Ishikawa (cell line): Measurements from ENCODE around the gene ISM2.

Experiments
- CEBPB ChIP-seq: IDR thresholded peaks from 2 replicates; pipeline ENCODE4 v1.6.1; 2012
- CREB1 ChIP-seq: IDR thresholded peaks from 2 replicates; pipeline ENCODE4 v1.6.1; 2012; ENCODE audit warnings: low read depth
- EGR1 ChIP-seq: IDR thresholded peaks from 2 replicates; pipeline ENCODE4 v1.6.1; 2012
- EP300 ChIP-seq: IDR thresholded peaks from 2 replicates; pipeline ENCODE4 v1.6.1; 2012; ENCODE audit warnings: borderline replicate concordance
- MAX ChIP-seq: IDR thresholded peaks from 2 replicates; pipeline ENCODE4 v1.6.1; 2012
- NFIC ChIP-seq: IDR thresholded peaks from 2 replicates; pipeline ENCODE4 v1.6.1; 2012
- RAD21 ChIP-seq: IDR thresholded peaks from 2 replicates; pipeline ENCODE4 v1.6.1; 2012; ENCODE audit warnings: low read depth
- REST ChIP-seq: IDR thresholded peaks from 2 replicates; pipeline ENCODE4 v1.6.1; 2012; ENCODE audit warnings: low read depth, mild to moderate bottlenecking
- TAF1 ChIP-seq: IDR thresholded peaks from 2 replicates; pipeline ENCODE4 v1.6.1; 2012; ENCODE audit warnings: low read depth, mild to moderate bottlenecking
- TCF12 ChIP-seq: IDR thresholded peaks from 2 replicates; pipeline ENCODE4 v1.6.1; 2012; ENCODE audit warnings: low read depth
- TEAD4 ChIP-seq: IDR thresholded peaks from 2 replicates; pipeline ENCODE4 v1.6.1; 2012
- YY1 ChIP-seq: IDR thresholded peaks from 2 replicates; pipeline ENCODE4 v1.6.1; 2012; ENCODE audit warnings: low read depth
- ZBTB7A ChIP-seq: IDR thresholded peaks from 2 replicates; pipeline ENCODE4 v1.6.1; 2012; ENCODE audit warnings: low read depth
- TF ChIP-seq, protein P1 (sequence below): IDR thresholded peaks from 2 replicates; pipeline ENCODE4 v1.6.1; 2012

ISM2 gene

GRCh38 chr14:77424862-77425261 is 73.8 kb downstream of the ISM2 start:
- TF ChIP-seq YY1: no peak
- no peak for TF ChIP-seq CREB1
- TF ChIP-seq TEAD4: no peak
- no peak for TF ChIP-seq NFIC
- no peak for TF ChIP-seq MAX
- no peak for TF ChIP-seq REST
- TF ChIP-seq TCF12: no peak
- no peak for TF ChIP-seq CEBPB
- TF ChIP-seq RAD21: no peak
- TF ChIP-seq, protein P1, sequence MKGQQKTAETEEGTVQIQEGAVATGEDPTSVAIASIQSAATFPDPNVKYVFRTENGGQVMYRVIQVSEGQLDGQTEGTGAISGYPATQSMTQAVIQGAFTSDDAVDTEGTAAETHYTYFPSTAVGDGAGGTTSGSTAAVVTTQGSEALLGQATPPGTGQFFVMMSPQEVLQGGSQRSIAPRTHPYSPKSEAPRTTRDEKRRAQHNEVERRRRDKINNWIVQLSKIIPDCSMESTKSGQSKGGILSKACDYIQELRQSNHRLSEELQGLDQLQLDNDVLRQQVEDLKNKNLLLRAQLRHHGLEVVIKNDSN: no peak
- TF ChIP-seq EGR1: no peak
- TF ChIP-seq EP300: no peak
- no peak for TF ChIP-seq TAF1
- TF ChIP-seq ZBTB7A: no peak
